IMR-90 (cell line): ENCODE results near the gene IL6ST. TPM values are rescaled to one million over a fixed set of nuclear protein-coding genes. Genes with fewer than 3 reads are reported as not detected.

Experiments used
- ATAC-seq: fragments of 200-7000 bp; cut with Tn5 transposase; 2 replicates; pipeline ENCODE4 v1.9.1; 2020; ENCODE audit warnings: low read depth, mild to moderate bottlenecking, moderate library complexity
- BruUV-seq: library from RNA; stranded (reverse); fragments of 400-500 nt; replicated peaks from 2 replicates; lab custom pipeline; 2021; lab: Mats Ljungman, UMichigan
- CTCF ChIA-PET: fragments of 300-600 bp; formaldehyde crosslinking; extraction: SDS; loops from one replicate; lab custom pipeline; 2021; ENCODE audit warnings: antibody characterized with exemption; lab: Yijun Ruan, JAX
- POLR2A ChIA-PET: fragments of 300-600 bp; sonication (Branson Sonifier 250); formaldehyde crosslinking; loops from one replicate; lab custom pipeline; 2022; ENCODE audit warnings: antibody characterized with exemption; ENCODE audit not compliant: unreplicated experiment; lab: Charles Lee
- DNase-seq: peaks from one replicate; pipeline ENCODE4 v3.0.0; 2013
- H2AFZ ChIP-seq: replicated peaks from 2 replicates; pipeline ENCODE3; 2013; ENCODE audit warnings: low read length, mild to moderate bottlenecking; ENCODE audit not compliant: poor library complexity
- H2AK5ac ChIP-seq: 2 replicates; pipeline ENCODE4 v1.6.1; 2013; ENCODE audit warnings: low read depth, low read length, inconsistent platforms
- H2AK9ac ChIP-seq: replicated peaks from 2 replicates; pipeline ENCODE3; 2013; ENCODE audit warnings: mild to moderate bottlenecking, low read depth, low read length, moderate library complexity; ENCODE audit not compliant: poor library complexity
- H2BK120ac ChIP-seq: 2 replicates; pipeline ENCODE4 v1.6.1; 2013; ENCODE audit warnings: low read depth, low read length, inconsistent platforms
- H2BK15ac ChIP-seq: 3 replicates; pipeline ENCODE4 v1.6.1; 2013; ENCODE audit warnings: low read depth, low read length, inconsistent platforms
- H2BK20ac ChIP-seq: 2 replicates; pipeline ENCODE4 v1.6.1; 2013; ENCODE audit warnings: low read depth, mild to moderate bottlenecking, inconsistent platforms, low read length, moderate library complexity
- H2BK5ac ChIP-seq: 2 replicates; pipeline ENCODE4 v1.6.1; 2013; ENCODE audit warnings: mild to moderate bottlenecking, low read depth, low read length, inconsistent platforms; ENCODE audit not compliant: poor library complexity, severe bottlenecking
- H3K14ac ChIP-seq: replicated peaks from 2 replicates; pipeline ENCODE4 v1.6.1; 2013; ENCODE audit warnings: low read depth, low read length, inconsistent platforms
- H3K18ac ChIP-seq: 2 replicates; pipeline ENCODE4 v1.6.1; 2013; ENCODE audit warnings: low read depth, low read length, control low read depth
- H3K23ac ChIP-seq: 2 replicates; pipeline ENCODE4 v1.6.1; 2013; ENCODE audit warnings: low read depth, low read length, inconsistent platforms
- H3K27ac ChIP-seq: 2 replicates; pipeline ENCODE4 v1.5.1; 2013; ENCODE audit warnings: mild to moderate bottlenecking, control low read depth, low read length; ENCODE audit not compliant: insufficient read depth
- H3K27me3 ChIP-seq: 2 replicates; pipeline ENCODE4 v1.6.1; 2013; ENCODE audit warnings: low read length; ENCODE audit not compliant: control insufficient read depth, insufficient read depth
- H3K36me3 ChIP-seq: 2 replicates; pipeline ENCODE4 v1.6.1; 2013; ENCODE audit warnings: low read length, mixed read lengths; ENCODE audit not compliant: control insufficient read depth, insufficient read depth
- H3K4ac ChIP-seq: 2 replicates; pipeline ENCODE4 v1.6.1; 2013; ENCODE audit warnings: low read depth, low read length, inconsistent platforms
- H3K4me1 ChIP-seq: 2 replicates; pipeline ENCODE4 v1.6.1; 2013; ENCODE audit warnings: low read length, mixed read lengths; ENCODE audit not compliant: control insufficient read depth, insufficient read depth
- H3K4me2 ChIP-seq: 2 replicates; pipeline ENCODE4 v1.6.1; 2013; ENCODE audit warnings: low read depth, mild to moderate bottlenecking, control low read depth, low read length, moderate library complexity
- H3K4me3 ChIP-seq: 2 replicates; pipeline ENCODE4 v1.5.1; 2013; ENCODE audit warnings: low read depth, mild to moderate bottlenecking, control low read depth, low read length, moderate library complexity; ENCODE audit not compliant: insufficient read depth
- H3K56ac ChIP-seq: 2 replicates; pipeline ENCODE4 v1.6.1; 2013; ENCODE audit warnings: low read length, inconsistent platforms; ENCODE audit not compliant: insufficient read depth; ENCODE audit errors: extremely low read depth
- H3K79me1 ChIP-seq, 2 experiments: 2 replicates each; pipeline ENCODE4 v1.6.1; 2013; ENCODE audit warnings: low read length in 2 of 2, inconsistent platforms in 1 of 2, low read depth in 1 of 2
- H3K9ac ChIP-seq: 2 replicates; pipeline ENCODE4 v1.6.1; 2013; ENCODE audit warnings: low read depth, low read length, control low read depth
- H3K9me1 ChIP-seq: 2 replicates; pipeline ENCODE4 v1.6.1; 2013; ENCODE audit warnings: low read length, inconsistent platforms; ENCODE audit not compliant: insufficient read depth
- H3K9me3 ChIP-seq: 2 replicates; pipeline ENCODE4 v1.6.1; 2013; ENCODE audit warnings: low read length; ENCODE audit not compliant: control insufficient read depth, insufficient read depth
- H4K20me1 ChIP-seq: 2 replicates; pipeline ENCODE4 v1.6.1; 2013; ENCODE audit warnings: low read length, inconsistent platforms; ENCODE audit not compliant: insufficient read depth
- H4K5ac ChIP-seq: 2 replicates; pipeline ENCODE4 v1.6.1; 2013; ENCODE audit warnings: mild to moderate bottlenecking, low read depth, low read length, control low read depth
- H4K8ac ChIP-seq, 2 experiments: 2 replicates each; pipeline ENCODE4 v1.6.1; 2013; ENCODE audit warnings: low read depth in 2 of 2, low read length in 2 of 2, control low read depth in 1 of 2, inconsistent platforms in 1 of 2
- H4K91ac ChIP-seq: 2 replicates; pipeline ENCODE4 v1.6.1; 2013; ENCODE audit warnings: low read depth, low read length, inconsistent platforms; ENCODE audit not compliant: insufficient read depth
- BHLHE40 ChIP-seq: fragments of 150-350 bp; IDR thresholded peaks from 2 replicates; pipeline ENCODE4 v1.6.1; 2016; ENCODE audit warnings: mild to moderate bottlenecking, low read depth, low read length
- CEBPB ChIP-seq: IDR thresholded peaks from 2 replicates; pipeline ENCODE4 v1.6.1; 2012; ENCODE audit warnings: low read depth, low read length, improper control_type of control experiment
- CHD1 ChIP-seq: IDR thresholded peaks from 2 replicates; pipeline ENCODE4 v1.6.1; 2012; ENCODE audit warnings: low read depth, low read length, improper control_type of control experiment
- FOS ChIP-seq: fragments of 150-350 bp; IDR thresholded peaks from 2 replicates; pipeline ENCODE4 v1.6.1; 2016; ENCODE audit warnings: low read depth, low read length
- MAFK ChIP-seq: IDR thresholded peaks from 2 replicates; pipeline ENCODE4 v1.6.1; 2012; ENCODE audit warnings: low read depth, low read length, improper control_type of control experiment
- MAZ ChIP-seq: IDR thresholded peaks from 2 replicates; pipeline ENCODE4 v1.6.1; 2012; ENCODE audit warnings: low read depth, mild to moderate bottlenecking, low read length, improper control_type of control experiment, moderate library complexity, borderline replicate concordance
- MXI1 ChIP-seq: IDR thresholded peaks from 2 replicates; pipeline ENCODE4 v1.6.1; 2012; ENCODE audit warnings: low read depth, mild to moderate bottlenecking, low read length, moderate library complexity, borderline replicate concordance
- NFE2L2 ChIP-seq: fragments of 150-350 bp; IDR thresholded peaks from 2 replicates; pipeline ENCODE4 v1.6.1; 2016; ENCODE audit warnings: low read depth, mild to moderate bottlenecking, low read length
- POLR2A ChIP-seq: IDR thresholded peaks from 2 replicates; pipeline ENCODE4 v1.6.1; 2012; ENCODE audit warnings: mild to moderate bottlenecking, low read depth, low read length
- RAD21 ChIP-seq: IDR thresholded peaks from 2 replicates; pipeline ENCODE4 v1.6.1; 2012; ENCODE audit warnings: low read length, improper control_type of control experiment
- RCOR1 ChIP-seq: IDR thresholded peaks from 2 replicates; pipeline ENCODE4 v1.6.1; 2012; ENCODE audit warnings: mild to moderate bottlenecking, low read length, improper control_type of control experiment; ENCODE audit not compliant: insufficient replicate concordance
- RFX5 ChIP-seq: IDR thresholded peaks from 2 replicates; pipeline ENCODE4 v1.8.0; 2012; ENCODE audit warnings: low read depth, mild to moderate bottlenecking, low read length, moderate library complexity
- SMC3 ChIP-seq: fragments of 150-350 bp; IDR thresholded peaks from 2 replicates; pipeline ENCODE4 v1.6.1; 2016; ENCODE audit warnings: low read depth, mild to moderate bottlenecking, antibody characterized with exemption, low read length, moderate library complexity
- WGBS, 2 experiments: methylation state at CpG; one replicate each; pipeline versions ENCODE4 v1.1.5 to v1.1.7; 2013; ENCODE audit warnings: missing lambda C conversion rate in 2 of 2; ENCODE audit not compliant: insufficient read length in 1 of 2; ENCODE audit errors: extremely low coverage in 2 of 2; 5-methylcytosine and 5-hydroxymethylcytosine counted together
- dilution Hi-C: fragments of 300-500 bp; cut with HindIII; formaldehyde crosslinking; loops from one replicate; pipeline ENCODE4 v1.14.3; 2018; ENCODE audit warnings: low sequenced_read_pairs; ENCODE audit not compliant: unreplicated experiment
- in situ Hi-C: fragments of 300-500 bp; cut with MboI; formaldehyde crosslinking; loops from 3 replicates; pipeline ENCODE4 v1.14.3; 2019; ENCODE audit warnings: low sequenced_read_pairs, inconsistent platforms, mixed read lengths
- intact Hi-C: fragments of 100-400 bp; cut with micrococcal nuclease; formaldehyde crosslinking; loops from 2 replicates; pipeline ENCODE4 v1.10.0; 2022
- polyA plus RNA-seq, 3 experiments: library from polyadenylated mRNA; depleted of rRNA; stranded (reverse); fragments of >200 nt; gene quantifications; 2 replicates each; pipeline ENCODE4 v1.2.3, GENCODE V29; 2012; ENCODE audit warnings: low replicate concordance in 1 of 3
- total RNA-seq: library from RNA; depleted of rRNA; stranded (reverse); fragments of >200 nt; gene quantifications from 2 replicates; pipeline ENCODE4 v1.2.3, GENCODE V29; 2012
- TF ChIP-seq, protein P1 (sequence below): conservative IDR thresholded peaks from 2 replicates; pipeline ENCODE4 v1.5.1; 2012; ENCODE audit warnings: mild to moderate bottlenecking, low read depth, low read length, improper control_type of control experiment
- TF ChIP-seq, protein P2 (sequence below): fragments of 150-350 bp; IDR thresholded peaks from 2 replicates; pipeline ENCODE4 v1.6.1; 2016; ENCODE audit warnings: low read depth, mild to moderate bottlenecking, low read length, moderate library complexity, borderline replicate concordance
- TF ChIP-seq, protein P3 (sequence below): fragments of 150-350 bp; IDR thresholded peaks from 2 replicates; pipeline ENCODE4 v1.6.1; 2017; ENCODE audit warnings: mild to moderate bottlenecking, antibody characterized with exemption, low read length, low read depth

The IL6ST gene
- total and polyA plus RNA-seq, 2 of the 4 experiments (the other 2 are of a cell fraction), result 90.6 to 506 TPM

DNA sequence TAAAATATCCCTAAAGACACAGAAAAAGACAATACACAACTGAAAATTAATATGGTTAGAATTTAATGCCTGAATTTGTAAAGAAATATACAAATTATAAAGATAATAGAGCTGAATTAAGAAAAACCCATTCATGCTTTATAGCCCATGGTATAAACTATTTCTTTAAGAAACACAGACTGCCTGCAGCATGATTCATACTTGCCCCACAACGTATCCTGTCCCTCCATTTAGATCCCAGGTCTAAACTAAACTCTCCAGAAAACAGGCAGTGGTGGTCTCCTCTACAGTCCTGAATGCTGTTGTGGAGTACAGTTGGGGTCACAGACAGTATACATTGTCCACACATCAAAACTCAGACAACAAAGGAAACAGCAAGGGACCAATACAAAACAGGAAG lies 24.8 kb downstream of the IL6ST start:
- peak overlapping the region; percentile 85 for H3K4me2 ChIP-seq
- POLR2A ChIA-PET, result no interaction called here
- intact Hi-C loops, result no loop called here

More for the DNA sequence above, 24.8 kb downstream of the IL6ST start:
- no peaks in the 10 kb centered on the region for H3K27me3 ChIP-seq
- H3K9me1 ChIP-seq, result peaks cover 3% of the 10 kb centered on the region; the same call in 1 of the 2 replicates
- H2AK5ac ChIP-seq, result 0 out of 2 replicates have a peak overlapping the region, but pooled peaks have one; percentile 25
- no peaks in the 10 kb centered on the region for H3K9me3 ChIP-seq
- H2BK15ac ChIP-seq, result no peak overlapping the region
- no peak overlapping the region for H3K56ac ChIP-seq
- H3K27ac ChIP-seq, result peak overlapping the region; percentile 45
- TF ChIP-seq CEBPB (no peak), FOS (no peak), SMC3 (no peak), POLR2A (no peak), RFX5 (no peak), MAZ (no peak), RCOR1 (no peak), MXI1 (no peak), MAFK (no peak), RAD21 (no peak), BHLHE40 (no peak), NFE2L2 (no peak), CHD1 (no peak)
- TF ChIP-seq, protein P1, sequence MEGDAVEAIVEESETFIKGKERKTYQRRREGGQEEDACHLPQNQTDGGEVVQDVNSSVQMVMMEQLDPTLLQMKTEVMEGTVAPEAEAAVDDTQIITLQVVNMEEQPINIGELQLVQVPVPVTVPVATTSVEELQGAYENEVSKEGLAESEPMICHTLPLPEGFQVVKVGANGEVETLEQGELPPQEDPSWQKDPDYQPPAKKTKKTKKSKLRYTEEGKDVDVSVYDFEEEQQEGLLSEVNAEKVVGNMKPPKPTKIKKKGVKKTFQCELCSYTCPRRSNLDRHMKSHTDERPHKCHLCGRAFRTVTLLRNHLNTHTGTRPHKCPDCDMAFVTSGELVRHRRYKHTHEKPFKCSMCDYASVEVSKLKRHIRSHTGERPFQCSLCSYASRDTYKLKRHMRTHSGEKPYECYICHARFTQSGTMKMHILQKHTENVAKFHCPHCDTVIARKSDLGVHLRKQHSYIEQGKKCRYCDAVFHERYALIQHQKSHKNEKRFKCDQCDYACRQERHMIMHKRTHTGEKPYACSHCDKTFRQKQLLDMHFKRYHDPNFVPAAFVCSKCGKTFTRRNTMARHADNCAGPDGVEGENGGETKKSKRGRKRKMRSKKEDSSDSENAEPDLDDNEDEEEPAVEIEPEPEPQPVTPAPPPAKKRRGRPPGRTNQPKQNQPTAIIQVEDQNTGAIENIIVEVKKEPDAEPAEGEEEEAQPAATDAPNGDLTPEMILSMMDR, result no peak
- TF ChIP-seq, protein P2, sequence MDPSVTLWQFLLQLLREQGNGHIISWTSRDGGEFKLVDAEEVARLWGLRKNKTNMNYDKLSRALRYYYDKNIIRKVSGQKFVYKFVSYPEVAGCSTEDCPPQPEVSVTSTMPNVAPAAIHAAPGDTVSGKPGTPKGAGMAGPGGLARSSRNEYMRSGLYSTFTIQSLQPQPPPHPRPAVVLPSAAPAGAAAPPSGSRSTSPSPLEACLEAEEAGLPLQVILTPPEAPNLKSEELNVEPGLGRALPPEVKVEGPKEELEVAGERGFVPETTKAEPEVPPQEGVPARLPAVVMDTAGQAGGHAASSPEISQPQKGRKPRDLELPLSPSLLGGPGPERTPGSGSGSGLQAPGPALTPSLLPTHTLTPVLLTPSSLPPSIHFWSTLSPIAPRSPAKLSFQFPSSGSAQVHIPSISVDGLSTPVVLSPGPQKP, result no peak
- TF ChIP-seq, protein P3, sequence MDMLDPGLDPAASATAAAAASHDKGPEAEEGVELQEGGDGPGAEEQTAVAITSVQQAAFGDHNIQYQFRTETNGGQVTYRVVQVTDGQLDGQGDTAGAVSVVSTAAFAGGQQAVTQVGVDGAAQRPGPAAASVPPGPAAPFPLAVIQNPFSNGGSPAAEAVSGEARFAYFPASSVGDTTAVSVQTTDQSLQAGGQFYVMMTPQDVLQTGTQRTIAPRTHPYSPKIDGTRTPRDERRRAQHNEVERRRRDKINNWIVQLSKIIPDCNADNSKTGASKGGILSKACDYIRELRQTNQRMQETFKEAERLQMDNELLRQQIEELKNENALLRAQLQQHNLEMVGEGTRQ, result no peak
- no peak overlapping the region for H3K4me3 ChIP-seq
- peaks cover 8 to 52% of the 10 kb centered on the region in 2 experiments for H3K79me1 ChIP-seq
- BruUV-seq, result no TSS peak
- peak overlapping the region; percentile 24; the same call in 1 of the 2 replicates for H3K9ac ChIP-seq
- H4K5ac ChIP-seq, result no peak overlapping the region
- H2BK20ac ChIP-seq, result no peak overlapping the region; the same call in 1 of the 2 replicates
- 0 out of 2 replicates have a peak overlapping the region, but pooled peaks have one; percentile 54 for H2BK120ac ChIP-seq
- H2AK9ac ChIP-seq, result peak overlapping the region; percentile 0
- H2AFZ ChIP-seq, result no peak overlapping the region
- ATAC-seq, result peak; percentile 88
- no peak overlapping the region for H3K23ac ChIP-seq
- peaks cover 12% of the 10 kb centered on the region; the same call in 1 of the 2 replicates for H4K20me1 ChIP-seq
- peak; percentile 54 for DNase-seq
- H4K8ac ChIP-seq, result peak overlapping the region in 1 of 2 experiments; percentile 22; a peak in 2 of 4 replicates
- WGBS, 2 experiments, result no CpG with 5 or more reads among the region's 1 CpG
- H2BK5ac ChIP-seq, result peak overlapping the region; percentile 92
- H4K91ac ChIP-seq, result peak overlapping the region; percentile 9; the same call in 1 of the 2 replicates
- peak overlapping the region; percentile 64; the same call in 1 of the 2 replicates for H3K4ac ChIP-seq
- H3K36me3 ChIP-seq, result peaks cover 37% of the 10 kb centered on the region
- H3K18ac ChIP-seq, result peak overlapping the region; percentile 71; the same call in 1 of the 2 replicates
- in situ Hi-C loops, result loop anchor here (10.0 to 25.0 kb wide), 2 partner anchors 865 to 1242 kb away; no protein-coding TSS in a partner anchor
- peaks cover 5% of the 10 kb centered on the region for H3K4me1 ChIP-seq
- dilution Hi-C loops, result no loop called here
- CTCF ChIA-PET, result no interaction called here
- H3K14ac ChIP-seq, result 0 out of 2 replicates have a peak overlapping the region, but pooled peaks have one; percentile 14
